GM04504 (cell line): ENCODE data around the gene BLOC1S6.

ENCODE experiments used
- DNase-seq: peaks from one replicate; pipeline ENCODE4 v3.0.0-alpha.2; 2012; ENCODE audit warnings: low read depth

Gene BLOC1S6

DNA sequence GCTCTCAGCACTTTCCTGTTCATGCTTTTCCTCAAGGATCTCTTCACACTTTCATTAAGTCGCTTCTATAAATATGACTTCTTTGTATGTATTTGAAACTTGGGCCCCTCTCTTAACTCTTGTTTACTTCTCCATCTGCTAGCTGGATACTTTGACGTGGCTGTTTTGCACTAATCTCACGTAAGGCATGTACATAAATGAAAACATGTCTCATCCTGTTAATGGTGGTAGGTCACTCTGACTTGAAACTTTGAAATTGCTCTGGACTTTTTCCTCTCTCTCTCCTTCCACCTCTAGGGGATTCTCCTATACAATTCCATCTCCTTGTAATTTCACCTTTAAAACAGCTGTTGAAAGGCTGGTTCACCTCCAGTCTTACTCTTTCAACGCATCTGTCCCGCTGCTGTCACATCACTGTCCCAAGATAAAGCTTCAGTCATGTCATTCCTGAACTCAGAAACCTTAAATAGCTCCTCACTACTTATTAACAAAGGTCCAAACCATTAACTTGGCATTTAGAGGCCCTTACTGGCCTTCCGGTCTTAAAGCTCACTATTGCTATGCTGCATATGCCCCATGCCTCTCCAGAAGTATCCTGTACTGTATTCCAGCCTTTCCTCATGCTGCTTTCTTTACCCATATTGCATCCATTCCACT is 1.2 kb downstream of the BLOC1S6 start:
- no peak for DNase-seq

DNA sequence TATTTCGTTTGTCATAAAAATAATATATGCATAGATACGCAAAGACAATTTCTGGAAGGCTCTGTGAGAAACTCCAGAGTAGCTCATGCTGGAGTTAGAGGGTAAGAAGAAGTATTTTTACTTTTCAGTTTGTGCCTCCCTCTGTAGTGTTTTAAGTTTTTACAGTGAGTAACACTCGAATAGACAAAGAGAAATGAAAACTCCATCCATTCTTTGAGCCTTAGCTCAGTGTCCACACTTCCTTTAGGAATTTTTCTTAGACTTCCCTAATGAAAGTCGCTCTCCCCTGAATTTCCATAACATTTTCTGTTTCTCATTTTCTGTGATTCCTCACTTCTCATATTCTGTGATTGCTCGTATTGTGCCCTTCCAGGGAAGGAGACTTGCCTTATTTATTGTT is 2.1 kb downstream of the BLOC1S6 start:
- no peak for DNase-seq

DNA sequence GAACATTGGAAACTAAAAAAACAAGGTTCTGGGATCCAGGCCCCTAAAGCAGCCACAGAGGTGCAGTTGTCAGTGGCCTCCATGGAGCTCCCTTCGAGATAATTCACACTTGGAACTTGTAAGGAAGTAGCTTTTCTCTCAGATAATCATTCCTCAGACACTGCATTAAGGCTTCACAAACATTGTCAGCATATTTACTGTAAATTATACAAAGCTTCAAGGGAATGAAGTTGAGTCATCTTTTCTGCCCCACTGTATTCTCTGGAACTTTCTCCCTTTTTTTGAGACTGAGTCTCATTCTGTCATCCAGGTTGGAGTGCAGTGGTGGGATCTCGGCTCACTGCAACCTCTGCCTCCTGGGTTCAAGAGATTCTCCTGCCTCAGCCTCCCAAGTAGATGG is 7.1 kb downstream of the BLOC1S6 start:
- DNase-seq = no peak

- DNase-seq = no peak
Measured at GRCh38 chr15:45594835-45595530, 7.8 kb downstream of the BLOC1S6 start.

GRCh38 chr15:45603881-45604280 is 16.7 kb downstream of the BLOC1S6 start:
- no peak for DNase-seq

DNA sequence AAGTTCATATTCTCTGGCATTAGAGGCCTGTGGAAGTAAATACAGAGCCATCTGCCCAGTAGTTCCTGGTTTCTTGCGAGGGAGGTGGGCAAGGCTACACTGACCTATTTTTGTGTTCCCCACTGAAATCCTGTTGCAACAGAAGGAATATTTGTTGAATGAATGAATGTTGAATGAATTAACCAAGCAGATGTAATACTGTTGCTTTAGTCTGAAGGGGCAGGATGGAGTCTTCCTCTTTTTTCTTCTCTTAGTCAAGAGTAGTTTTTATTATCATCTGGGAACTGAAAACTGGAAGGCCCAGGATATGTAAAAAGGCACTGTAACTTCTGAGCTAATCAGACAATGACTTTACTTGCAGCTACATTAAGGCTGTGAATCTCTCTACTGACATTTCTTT is 17.1 kb downstream of the BLOC1S6 start:
- DNase-seq = no peak

DNA sequence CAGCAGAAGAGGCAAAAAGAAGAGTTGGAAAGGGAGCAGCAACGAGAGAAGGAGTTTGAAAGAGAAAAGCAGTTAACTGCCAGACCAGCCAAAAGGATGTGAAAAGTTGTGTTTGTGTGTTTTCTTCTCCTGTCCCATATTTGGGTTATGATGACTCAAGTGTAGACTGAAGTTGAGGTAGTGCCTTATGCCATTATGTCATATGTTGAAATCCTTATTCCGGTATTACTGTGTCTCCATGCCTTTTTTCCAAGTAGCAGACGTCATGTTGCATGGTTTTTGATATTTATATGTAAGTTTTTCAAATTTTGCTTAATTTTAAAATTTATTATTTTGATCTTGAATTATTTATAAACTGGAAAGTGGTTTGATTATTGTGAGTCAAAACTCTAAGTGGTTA is 19.2 kb downstream of the BLOC1S6 start:
- DNase-seq = no peak

- DNase-seq = no peak
Measured at GRCh38 chr15:45606841-45607240, 19.7 kb downstream of the BLOC1S6 start.

- no peak for DNase-seq
Measured at GRCh38 chr15:45611305-45611704, 24.1 kb downstream of the BLOC1S6 start.

- DNase-seq = no peak
Measured at GRCh38 chr15:45612790-45613415, 25.7 kb downstream of the BLOC1S6 start.

DNA sequence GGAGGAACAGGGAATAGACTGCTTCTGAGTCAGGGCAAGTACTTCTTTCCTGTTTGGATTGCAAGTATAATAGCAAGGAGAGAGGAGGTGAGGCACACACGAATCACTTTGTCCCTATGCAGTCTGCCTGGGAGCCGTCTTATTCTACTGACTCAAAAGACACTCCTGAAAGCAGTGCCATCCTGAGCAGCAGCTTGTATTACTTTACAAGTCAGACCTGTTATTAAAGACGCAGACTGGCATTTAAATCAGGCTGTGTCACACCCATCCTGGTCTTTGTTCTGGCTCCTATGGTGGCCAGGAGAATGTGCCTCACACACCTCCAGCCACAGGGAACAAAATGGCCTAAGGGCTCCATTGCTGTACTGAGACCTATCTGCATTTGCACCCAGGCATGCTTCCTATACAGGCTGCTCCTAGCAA is 29.7 kb downstream of the BLOC1S6 start:
- DNase-seq = no peak

DNA sequence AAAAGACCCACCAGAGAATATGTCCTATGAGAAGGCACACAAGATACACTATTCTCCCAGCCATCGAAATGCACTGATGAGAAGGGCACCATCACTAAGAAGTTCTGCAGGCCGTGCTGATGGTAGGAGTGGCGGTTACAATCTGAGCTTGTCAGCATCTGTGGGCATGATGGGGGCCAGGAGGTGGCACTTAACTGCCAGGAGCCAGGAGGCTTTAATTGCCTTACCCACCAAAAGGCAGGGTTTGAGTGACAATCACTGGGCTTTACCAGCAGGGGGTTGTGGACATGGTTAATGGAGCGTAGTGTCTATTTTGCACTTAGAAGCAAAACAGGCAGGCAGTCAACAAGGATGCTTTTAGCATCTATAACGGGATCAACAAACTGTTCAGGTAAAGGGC is 31.6 kb downstream of the BLOC1S6 start:
- no peak for DNase-seq

GRCh38 chr15:45628136-45628535 is 41.0 kb downstream of the BLOC1S6 start:
- DNase-seq = no peak

GRCh38 chr15:45630917-45631691 is 43.9 kb downstream of the BLOC1S6 start:
- DNase-seq = peak; percentile 90

DNA sequence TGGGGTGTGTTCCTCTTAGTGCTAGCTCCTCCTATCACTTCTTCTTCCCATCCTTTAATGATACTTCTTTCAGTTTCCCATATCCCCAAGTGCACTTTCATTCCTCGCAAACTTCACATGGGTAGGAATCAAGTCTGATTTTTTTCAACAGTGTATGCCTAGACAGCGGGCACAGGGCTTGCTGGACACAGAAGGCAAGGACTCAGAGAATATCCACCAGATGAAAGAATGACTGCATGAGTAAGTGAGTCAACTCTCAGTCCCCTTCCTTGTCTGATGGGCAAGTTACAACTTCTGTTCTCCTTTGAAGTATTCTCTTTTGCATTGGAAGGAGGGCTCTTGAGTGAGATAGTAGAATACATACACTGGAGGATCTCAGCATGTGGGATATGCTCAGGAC is 44.6 kb downstream of the BLOC1S6 start:
- DNase-seq = no peak

DNA sequence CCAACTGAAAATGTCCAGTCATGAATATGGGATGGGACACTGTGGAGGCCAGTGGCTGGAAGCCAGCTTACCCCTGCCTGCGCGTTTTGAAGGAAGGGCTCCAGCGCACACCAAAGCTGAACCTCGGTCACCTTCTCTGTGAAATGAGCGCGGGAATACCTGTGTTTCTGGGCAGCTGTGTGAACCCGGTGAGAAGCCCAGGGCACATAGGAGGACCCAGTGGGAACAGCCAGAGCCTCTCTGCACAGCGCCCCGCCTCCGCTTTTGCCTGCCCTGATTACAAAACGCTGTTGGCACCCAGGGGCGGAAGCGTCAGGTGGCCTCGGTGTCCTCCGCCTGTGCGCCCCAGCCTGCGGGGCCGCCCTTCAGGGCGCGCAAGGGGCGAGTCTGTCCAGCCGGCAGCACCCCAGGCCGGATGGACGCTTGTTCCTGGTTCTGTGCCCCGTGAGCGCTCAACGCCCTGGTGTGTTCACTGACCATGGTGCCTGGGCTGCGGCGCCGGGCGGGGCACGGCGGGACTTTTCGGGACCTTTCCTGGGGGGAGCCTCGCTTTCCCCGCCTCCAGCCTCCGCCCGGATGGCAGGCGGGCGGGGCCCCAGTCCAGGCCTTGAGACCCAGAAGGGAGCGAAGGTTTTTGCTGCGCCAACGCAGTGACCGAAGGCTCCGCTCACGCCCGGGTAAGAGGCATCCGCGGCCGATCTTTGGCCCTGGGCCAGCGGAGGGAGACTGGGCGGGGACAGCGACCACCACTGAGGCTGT is 47.4 kb downstream of the BLOC1S6 start, which contains the start of gene SQOR:
SQOR (plus strand) TSS at position 598 of the 759 bp plus-strand sequence. CDS start 23,895 bp downstream, outside the sequence.
- DNase-seq = peak; percentile 49

DNA sequence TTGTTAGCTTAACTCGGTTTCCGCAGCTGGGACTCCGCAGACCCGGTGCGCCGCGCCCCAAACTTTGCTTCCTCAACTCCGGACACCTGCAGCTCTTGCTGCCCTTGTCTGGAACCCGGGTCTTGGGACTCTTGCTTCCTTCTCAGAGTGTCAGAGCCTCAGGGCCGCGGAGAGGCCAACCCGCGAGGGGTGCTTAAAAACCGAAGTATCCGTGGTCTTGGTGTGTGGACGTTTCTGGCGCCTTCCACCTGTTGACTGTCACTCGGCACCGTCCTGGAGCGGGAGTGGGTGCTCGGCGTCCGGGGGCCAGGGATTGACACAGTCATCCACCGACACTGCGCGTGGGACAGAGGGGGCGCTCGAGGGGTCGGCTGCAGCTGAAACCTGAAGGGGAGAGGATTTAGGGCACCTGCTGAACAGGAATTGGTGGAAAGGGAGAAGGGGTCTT is 48.0 kb downstream of the BLOC1S6 start:
- DNase-seq = no peak

- no peak for DNase-seq
Measured at GRCh38 chr15:45635763-45636292, 48.6 kb downstream of the BLOC1S6 start.

DNA sequence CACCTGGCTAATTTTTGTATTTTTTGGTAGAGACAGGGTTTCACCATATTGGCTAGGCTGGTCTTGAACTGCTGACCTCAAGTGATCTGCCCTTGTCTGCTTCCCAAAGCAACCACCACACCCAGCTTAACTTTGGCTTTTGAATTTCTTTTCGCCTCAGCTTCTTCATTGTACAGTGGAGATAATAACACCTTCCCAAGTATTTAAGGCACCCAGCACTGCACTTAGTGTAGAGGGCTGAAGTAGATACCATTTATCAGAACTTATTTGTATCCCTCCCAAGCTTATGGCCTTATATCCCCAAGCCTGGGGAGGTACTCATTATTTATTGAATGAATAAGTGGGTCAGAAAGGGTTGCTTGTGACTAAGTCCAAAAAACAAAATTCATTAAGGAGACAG is 50.0 kb downstream of the BLOC1S6 start:
- no peak for DNase-seq

DNA sequence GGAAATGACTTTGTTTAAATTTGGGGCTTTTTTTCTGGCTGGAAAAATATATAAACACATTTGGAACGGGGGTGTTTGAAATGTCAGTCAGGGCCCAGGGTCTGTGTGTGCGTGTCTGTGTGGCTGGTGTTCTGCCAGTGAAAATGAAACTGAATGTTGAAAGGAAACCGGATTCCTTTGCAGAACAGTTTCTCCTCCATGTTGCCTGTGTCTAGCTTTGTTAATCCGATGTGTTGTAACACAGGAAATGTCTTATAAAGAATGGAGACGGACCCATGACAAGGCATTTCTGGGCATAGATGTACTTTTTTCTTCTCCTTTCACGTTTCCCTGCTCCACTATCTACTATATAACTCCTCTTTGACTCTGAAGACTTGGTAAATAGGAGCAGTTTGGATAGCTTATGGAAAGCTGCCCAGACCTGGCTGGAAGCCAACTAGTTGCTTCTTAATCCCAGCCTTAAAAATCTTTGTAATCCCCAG is 50.4 kb downstream of the BLOC1S6 start:
- DNase-seq = peak; percentile 77

- DNase-seq = peak; percentile 86
Measured at GRCh38 chr15:45640616-45641015, 53.4 kb downstream of the BLOC1S6 start.
